Esophagus squamous epithelium (tissue), 4 donors: Measurements from ENCODE around the gene MAGEA3.
"Not testable (repeated sequence)": the region's sequence is repeated elsewhere in the genome, so short reads cannot be mapped to it uniquely, and the experiment has no call there.

Source experiments
- POLR2A ChIP-seq, 4 donors: fragments of 450-650 bp; IDR thresholded peaks; one replicate each; pipeline ENCODE4 v1.6.1; 2017; ENCODE audit warnings: antibody characterized with exemption in 4 of 4, mild to moderate bottlenecking in 4 of 4, moderate library complexity in 3 of 4
- TF ChIP-seq, protein P1 (sequence below), 6 experiments: fragments of 450-650 bp in 4 of 6; fragments of 200-600 bp in 2 of 6; sonication (generic) in 2 of 6; IDR thresholded peaks; one replicate each; pipeline ENCODE4 v1.5.1; 2016 to 2019; ENCODE audit warnings: antibody characterized with exemption in 6 of 6, mild to moderate bottlenecking in 4 of 6, moderate library complexity in 4 of 6

DNA sequence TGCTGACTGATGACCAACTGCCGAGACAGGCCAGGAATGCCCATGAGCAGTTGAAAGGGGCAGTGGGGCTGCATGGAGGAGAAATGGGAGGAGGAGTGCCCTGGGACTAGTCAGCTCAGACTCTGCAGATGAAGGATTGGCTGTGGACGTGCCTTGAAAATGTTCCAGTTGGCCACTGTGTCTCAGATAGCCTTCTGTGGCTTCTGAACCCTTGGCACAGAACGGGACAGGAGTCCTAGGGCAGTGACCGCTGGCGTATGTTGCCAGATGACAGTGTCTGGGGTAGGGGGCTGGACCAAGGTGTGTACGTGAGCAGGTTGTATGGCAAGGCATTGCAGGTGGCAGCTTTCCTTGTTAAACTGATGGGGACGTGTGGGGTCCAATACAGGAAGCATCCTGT, 7.9 kb downstream of the MAGEA3 start:
- TF ChIP-seq, protein P1, sequence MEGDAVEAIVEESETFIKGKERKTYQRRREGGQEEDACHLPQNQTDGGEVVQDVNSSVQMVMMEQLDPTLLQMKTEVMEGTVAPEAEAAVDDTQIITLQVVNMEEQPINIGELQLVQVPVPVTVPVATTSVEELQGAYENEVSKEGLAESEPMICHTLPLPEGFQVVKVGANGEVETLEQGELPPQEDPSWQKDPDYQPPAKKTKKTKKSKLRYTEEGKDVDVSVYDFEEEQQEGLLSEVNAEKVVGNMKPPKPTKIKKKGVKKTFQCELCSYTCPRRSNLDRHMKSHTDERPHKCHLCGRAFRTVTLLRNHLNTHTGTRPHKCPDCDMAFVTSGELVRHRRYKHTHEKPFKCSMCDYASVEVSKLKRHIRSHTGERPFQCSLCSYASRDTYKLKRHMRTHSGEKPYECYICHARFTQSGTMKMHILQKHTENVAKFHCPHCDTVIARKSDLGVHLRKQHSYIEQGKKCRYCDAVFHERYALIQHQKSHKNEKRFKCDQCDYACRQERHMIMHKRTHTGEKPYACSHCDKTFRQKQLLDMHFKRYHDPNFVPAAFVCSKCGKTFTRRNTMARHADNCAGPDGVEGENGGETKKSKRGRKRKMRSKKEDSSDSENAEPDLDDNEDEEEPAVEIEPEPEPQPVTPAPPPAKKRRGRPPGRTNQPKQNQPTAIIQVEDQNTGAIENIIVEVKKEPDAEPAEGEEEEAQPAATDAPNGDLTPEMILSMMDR (IDR thresholded peaks at IDR 0.05) = not testable (repeated sequence)
- TF ChIP-seq POLR2A (IDR thresholded peaks at IDR 0.05) = not testable (repeated sequence)
